KOPT-K1 (cell line): ENCODE results near the gene OLFM1.
"Not testable (repeated sequence)": the region's sequence is repeated elsewhere in the genome, so short reads cannot be mapped to it uniquely, and the experiment has no call there.

Experiments used
- H3K27ac ChIP-seq: fragments of 200-600 bp; sonication (generic); 2 replicates; pipeline ENCODE4 v1.5.1; 2016; ENCODE audit warnings: antibody characterized with exemption, mild to moderate bottlenecking, low read depth, low read length; ENCODE audit not compliant: poor library complexity, severe bottlenecking
- H3K36me3 ChIP-seq: fragments of 200-600 bp; sonication (generic); 2 replicates; pipeline ENCODE4 v1.5.1; 2017; ENCODE audit warnings: antibody characterized with exemption, mild to moderate bottlenecking, low read length, moderate library complexity; ENCODE audit not compliant: insufficient read depth
- H3K9me3 ChIP-seq: fragments of 200-600 bp; sonication (generic); 2 replicates; pipeline ENCODE4 v1.5.1; 2017; ENCODE audit warnings: antibody characterized with exemption, low read length, mild to moderate bottlenecking; ENCODE audit not compliant: insufficient read depth, poor library complexity, severe bottlenecking

Gene OLFM1

GRCh38 chr9:135147938-135148337 is 60.5 kb downstream of the OLFM1 start:
- Histone ChIP-seq H3K27ac (no peak overlapping the region), H3K9me3 (no peaks in the 10 kb centered on the region)

GRCh38 chr9:135148386-135148785 is 60.9 kb downstream of the OLFM1 start:
- no peaks in the 10 kb centered on the region for H3K36me3 ChIP-seq
- H3K27ac ChIP-seq: no peak overlapping the region
- no peaks in the 10 kb centered on the region for H3K9me3 ChIP-seq

More at GRCh38 chr9:135147938-135148337, 60.5 kb downstream of the OLFM1 start:
- H3K36me3 ChIP-seq: no peaks in the 10 kb centered on the region

- not testable (repeated sequence) for H3K36me3 ChIP-seq, H3K9me3 ChIP-seq, H3K27ac ChIP-seq
Measured at GRCh38 chr9:135149901-135150300, 62.4 kb downstream of the OLFM1 start.

GRCh38 chr9:135150981-135151380 is 63.5 kb downstream of the OLFM1 start:
- no peak overlapping the region for H3K27ac ChIP-seq
- no peaks in the 10 kb centered on the region for H3K36me3 ChIP-seq
- H3K9me3 ChIP-seq: no peaks in the 10 kb centered on the region

- Histone ChIP-seq H3K36me3 (no peaks in the 10 kb centered on the region), H3K27ac (no peak overlapping the region), H3K9me3 (no peaks in the 10 kb centered on the region)
Measured at GRCh38 chr9:135151757-135152613, 64.5 kb downstream of the OLFM1 start.

GRCh38 chr9:135152614-135153334 is 65.3 kb downstream of the OLFM1 start:
- H3K27ac ChIP-seq: no peak overlapping the region
- H3K36me3 ChIP-seq: no peaks in the 10 kb centered on the region
- H3K9me3 ChIP-seq: no peaks in the 10 kb centered on the region

- no peaks in the 10 kb centered on the region for H3K9me3 ChIP-seq
- H3K27ac ChIP-seq: no peak overlapping the region
Measured at GRCh38 chr9:135154050-135154615, 66.7 kb downstream of the OLFM1 start.

GRCh38 chr9:135155396-135155795 is 67.9 kb downstream of the OLFM1 start:
- no peak overlapping the region for H3K27ac ChIP-seq
- no peaks in the 10 kb centered on the region for H3K36me3 ChIP-seq
- H3K9me3 ChIP-seq: no peaks in the 10 kb centered on the region

More at GRCh38 chr9:135154050-135154615, 66.7 kb downstream of the OLFM1 start:
- H3K36me3 ChIP-seq: no peaks in the 10 kb centered on the region

GRCh38 chr9:135156525-135157510 is 69.3 kb downstream of the OLFM1 start:
- no peaks in the 10 kb centered on the region for H3K36me3 ChIP-seq
- H3K9me3 ChIP-seq: no peaks in the 10 kb centered on the region
- H3K27ac ChIP-seq: no peak overlapping the region

- Histone ChIP-seq H3K27ac (no peak overlapping the region), H3K36me3 (no peaks in the 10 kb centered on the region), H3K9me3 (no peaks in the 10 kb centered on the region)
Measured at GRCh38 chr9:135157856-135158563, 70.5 kb downstream of the OLFM1 start.

GRCh38 chr9:135158564-135158937 is 71.1 kb downstream of the OLFM1 start:
- Histone ChIP-seq H3K36me3 (no peaks in the 10 kb centered on the region), H3K27ac (no peak overlapping the region), H3K9me3 (no peaks in the 10 kb centered on the region)

- Histone ChIP-seq H3K27ac (no peak overlapping the region), H3K9me3 (no peaks in the 10 kb centered on the region), H3K36me3 (no peaks in the 10 kb centered on the region)
Measured at GRCh38 chr9:135159801-135160200, 72.3 kb downstream of the OLFM1 start.

- no peaks in the 10 kb centered on the region for H3K9me3 ChIP-seq
- H3K27ac ChIP-seq: no peak overlapping the region
- H3K36me3 ChIP-seq: no peaks in the 10 kb centered on the region
Measured at GRCh38 chr9:135160862-135161261, 73.4 kb downstream of the OLFM1 start.

GRCh38 chr9:135162599-135162998 is 75.1 kb downstream of the OLFM1 start:
- H3K36me3 ChIP-seq, H3K27ac ChIP-seq: not testable (repeated sequence)

More at GRCh38 chr9:135162599-135162998, 75.1 kb downstream of the OLFM1 start:
- H3K9me3 ChIP-seq: not testable (repeated sequence)
